HepG2 (cell line): ENCODE measurements around the gene MEIG1. TPM values are rescaled to one million over a fixed set of nuclear protein-coding genes. Genes with fewer than 3 reads are reported as not detected.
"Not testable (repeated sequence)": the region's sequence is repeated elsewhere in the genome, so short reads cannot be mapped to it uniquely, and the experiment has no call there.

Source experiments
- ATAC-seq: fragments of 200-7000 bp; cut with Tn5 transposase; 3 replicates; pipeline ENCODE4 v1.9.1; 2020; ENCODE audit warnings: mild to moderate bottlenecking, moderate library complexity
- BruUV-seq: library from RNA; stranded (reverse); fragments of 400-500 nt; replicated peaks from 2 replicates; lab custom pipeline; 2021; lab: Mats Ljungman, UMichigan
- CTCF ChIA-PET: fragments of 300-600 bp; formaldehyde crosslinking; extraction: SDS; loops from one replicate; lab custom pipeline; 2021; ENCODE audit warnings: low total read pairs, inconsistent platforms, low intra/inter-chr PET ratio; lab: Yijun Ruan, JAX
- POLR2A ChIA-PET: fragments of 350-600 bp; sonication (Branson Sonifier 250); formaldehyde crosslinking; loops from one replicate; lab custom pipeline; 2020; ENCODE audit warnings: antibody characterized with exemption, inconsistent platforms; lab: Yijun Ruan, JAX
- DNase-seq: peaks from one replicate; pipeline ENCODE4 v3.0.0-alpha.2; 2015; ENCODE audit warnings: low spot score
- FAIRE-seq: peaks from 3 replicates; lab custom pipeline; 2011; peaks lifted over from hg19 to GRCh38; lab: Jason Lieb, UNC
- H2AFZ ChIP-seq: one replicate; pipeline ENCODE4 v1.6.1; 2011; ENCODE audit warnings: low read length, inconsistent platforms
- H3K27ac ChIP-seq: fragments of 300-600 bp; 3 replicates; pipeline ENCODE4 v1.8.0; 2011; ENCODE audit warnings: mixed run types, mild to moderate bottlenecking, mixed read lengths, low read length, inconsistent platforms; ENCODE audit not compliant: insufficient read depth; ENCODE audit errors: extremely low read length
- H3K27me3 ChIP-seq, 2 experiments: fragments of 200-600 bp in 1 of 2; 2 replicates in 1 of 2; 3 replicates in 1 of 2; pipeline versions ENCODE4 v1.6.0 to v1.8.0; 2011; ENCODE audit warnings: low read length in 2 of 2, mild to moderate bottlenecking in 2 of 2, moderate library complexity in 2 of 2, inconsistent platforms in 1 of 2; ENCODE audit not compliant: insufficient read depth in 2 of 2, control insufficient read depth in 1 of 2
- H3K36me3 ChIP-seq, 2 experiments: fragments of 200-600 bp in 1 of 2; replicated peaks in 1 of 2; 2 replicates in 1 of 2; 3 replicates in 1 of 2; pipeline versions ENCODE4 v1.5.1 to v1.8.0; 2011; ENCODE audit warnings: low read length in 2 of 2, inconsistent platforms in 1 of 2; ENCODE audit not compliant: insufficient read depth in 2 of 2, control insufficient read depth in 1 of 2
- H3K4me1 ChIP-seq: 2 replicates; pipeline ENCODE4 v1.5.1; 2012; ENCODE audit warnings: low read length, inconsistent platforms; ENCODE audit not compliant: insufficient read depth
- H3K4me2 ChIP-seq: 2 replicates; pipeline ENCODE4 v1.6.0; 2011; ENCODE audit warnings: low read depth, low read length, inconsistent platforms
- H3K4me3 ChIP-seq, 3 experiments: fragments of 200-600 bp in 1 of 3; sonication (generic), shearing (Covaris generic) in 1 of 3; replicated peaks in 1 of 3; 2 replicates each; pipeline ENCODE4 v1.5.1; 2011 to 2016; ENCODE audit warnings: low read length in 3 of 3, inconsistent platforms in 2 of 3, low read depth in 2 of 3, mild to moderate bottlenecking in 2 of 3, control low read depth in 1 of 3, mixed read lengths in 1 of 3; ENCODE audit not compliant: insufficient read depth in 1 of 3
- H3K79me2 ChIP-seq: one replicate; pipeline ENCODE4 v1.6.1; 2011; ENCODE audit warnings: low read length, inconsistent platforms; ENCODE audit not compliant: insufficient read depth
- H3K9ac ChIP-seq: 2 replicates; pipeline ENCODE4 v1.6.0; 2011; ENCODE audit warnings: mild to moderate bottlenecking, low read depth, low read length, inconsistent platforms; ENCODE audit not compliant: insufficient read depth
- H3K9me3 ChIP-seq: 2 replicates; pipeline ENCODE4 v1.5.1; 2012; ENCODE audit warnings: mild to moderate bottlenecking, low read length
- H4K20me1 ChIP-seq: 2 replicates; pipeline ENCODE4 v1.6.0; 2011; ENCODE audit warnings: inconsistent platforms, mild to moderate bottlenecking, low read length, moderate library complexity; ENCODE audit not compliant: insufficient read depth
- ZBTB20 ChIP-seq: sonication (generic); formaldehyde crosslinking; IDR thresholded peaks from 2 replicates; pipeline ENCODE4 v1.8.1; 2023; ENCODE audit warnings: missing genetic modification reagents, low read depth, mild to moderate bottlenecking, borderline replicate concordance
- WGBS: methylation state at CpG from one replicate; pipeline ENCODE4 v1.1.6; 2017; ENCODE audit warnings: low lambda C conversion rate; 5-methylcytosine and 5-hydroxymethylcytosine counted together
- in situ Hi-C: cut with HindIII; loops from 2 replicates; pipeline ENCODE4 v1.10.0; 2017; ENCODE audit warnings: low pct_unique_long_range_greater_than_20kb; ENCODE audit not compliant: extremely low pct_ligation_motif_present
- intact Hi-C: fragments of 100-400 bp; cut with micrococcal nuclease; formaldehyde crosslinking; loops from one replicate; pipeline ENCODE4 v1.10.0; 2022; ENCODE audit not compliant: unreplicated experiment
- polyA plus RNA-seq, 8 experiments: library from polyadenylated mRNA; depleted of rRNA in 3 of 8; stranded (reverse) in 7 of 8; unstranded in 1 of 8; fragments of >200 nt; fragmentation: Illumina TruSeq in 4 of 8; extraction: Trizol in 4 of 8; gene quantifications; 2 replicates each; pipeline versions ENCODE4 v1.2.1 to v1.2.3, GENCODE V29; 2011 to 2016; ENCODE audit warnings: low read depth in 4 of 8, missing spikeins in 1 of 8, mixed read lengths in 1 of 8; ENCODE audit not compliant: insufficient read depth in 1 of 8
- total RNA-seq, 5 experiments: library from RNA; depleted of rRNA; stranded (reverse); fragments of >200 nt; fragmentation: Illumina TruSeq; extraction: Trizol; gene quantifications; 2 replicates each; pipeline ENCODE4 v1.2.3, GENCODE V29; 2016; ENCODE audit warnings: low read depth in 1 of 5

The MEIG1 gene
- total and polyA plus RNA-seq, 2 of the 13 experiments (the other 11 are each of a cell fraction or from before 2014, with no cell fraction given), result not detected

DNA sequence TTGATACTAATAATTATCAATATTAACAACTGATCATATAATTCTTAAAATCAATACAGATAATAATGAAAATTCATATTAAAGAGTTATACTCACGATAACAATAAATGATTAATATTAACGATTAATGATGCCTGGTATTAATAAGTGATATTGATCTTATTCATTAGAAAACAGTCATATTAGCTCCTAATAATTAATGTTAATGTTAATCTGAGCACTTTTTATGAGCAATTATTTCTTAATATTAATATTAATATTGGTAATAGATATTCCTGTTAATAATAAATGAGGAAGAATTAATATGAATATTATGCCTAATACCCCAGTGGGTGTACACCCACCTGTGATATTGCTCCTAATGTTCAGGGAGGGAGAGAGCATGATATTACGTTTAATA, 23.6 kb downstream of the MEIG1 start:
- ATAC-seq, result no peak
- no peaks in the 10 kb centered on the region for H3K36me3 ChIP-seq
- intact Hi-C loops (no loop called here), in situ Hi-C loops (no loop called here)
- H2AFZ ChIP-seq, result no peak overlapping the region
- BruUV-seq, result no TSS peak
- H3K4me2 ChIP-seq, result no peak overlapping the region
- POLR2A ChIA-PET, result no interaction called here
- no peaks in the 10 kb centered on the region for H3K9me3 ChIP-seq
- CTCF ChIA-PET, result no interaction called here
- 39% methylated on average over 3 of the region's 3 CpGs for WGBS
- no peak for TF ChIP-seq ZBTB20 (CRISPR knock-in tag)
- TF ChIP-seq, all 625 proteins: peak for 0
- no peak overlapping the region for H3K4me3 ChIP-seq
- H3K4me1 ChIP-seq, result no peaks in the 10 kb centered on the region
- no peak for DNase-seq
- no peak overlapping the region for H3K9ac ChIP-seq
- no peak overlapping the region for H3K27ac ChIP-seq
- H3K27me3 ChIP-seq, result peaks cover 0 to 27% of the 10 kb centered on the region in 2 experiments; a peak in 2 of 5 replicates
- no peaks in the 10 kb centered on the region for H3K79me2 ChIP-seq
- FAIRE-seq, result no peak
- no peaks in the 10 kb centered on the region for H4K20me1 ChIP-seq

DNA sequence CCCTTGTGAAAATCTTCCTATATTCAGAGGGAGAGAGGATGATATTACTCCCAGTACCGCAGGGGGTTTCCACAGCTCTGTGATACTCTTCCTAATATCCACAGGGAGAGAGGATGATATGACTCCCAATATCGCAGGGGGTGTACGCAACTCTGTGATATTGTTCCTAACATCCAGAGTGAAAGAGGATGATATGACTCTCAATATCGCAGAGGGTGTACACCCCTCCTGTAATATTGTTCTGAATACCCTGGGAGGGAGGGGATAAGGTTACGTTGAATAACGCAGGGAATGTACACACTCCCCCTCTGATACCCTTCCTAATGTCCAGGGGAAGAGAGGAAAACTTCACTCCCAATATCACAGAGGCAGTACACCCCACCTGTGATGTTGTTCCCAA, 30.4 kb downstream of the MEIG1 start:
- peaks cover 28% of the 10 kb centered on the region for H3K4me1 ChIP-seq
- in situ Hi-C loops, BruUV-seq, H3K27ac ChIP-seq, DNase-seq, H4K20me1 ChIP-seq, H3K79me2 ChIP-seq, H3K4me3 ChIP-seq, H3K36me3 ChIP-seq, ATAC-seq, H3K9me3 ChIP-seq, FAIRE-seq, POLR2A ChIA-PET, H2AFZ ChIP-seq, CTCF ChIA-PET, H3K4me2 ChIP-seq, H3K9ac ChIP-seq, intact Hi-C loops: not testable (repeated sequence)
- 26% methylated on average over 4 of the region's 6 CpGs for WGBS
- peaks cover 0 to 19% of the 10 kb centered on the region in 2 experiments; a peak in 1 of 5 replicates for H3K27me3 ChIP-seq
